ENCODE results near the gene UBE2I.

DNA sequence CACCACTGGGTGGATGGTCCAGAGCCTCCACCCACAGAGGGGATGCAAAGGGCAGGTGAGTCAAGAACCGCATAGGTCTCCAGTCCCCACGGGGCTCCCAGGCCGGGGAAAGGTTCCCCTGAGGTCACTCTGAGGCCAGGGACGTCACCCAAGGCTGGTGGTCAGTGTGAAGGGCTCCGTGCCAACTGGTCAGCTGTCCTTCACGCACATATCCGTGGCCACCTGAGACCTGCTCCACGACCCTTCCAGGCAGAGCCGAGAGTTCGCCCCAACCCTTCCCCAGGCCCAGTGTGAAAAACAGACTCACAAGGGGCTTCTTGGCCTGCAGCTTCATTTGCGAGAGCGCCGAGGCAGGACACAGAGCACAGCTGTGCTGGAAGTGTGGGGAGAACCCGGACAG is 39.5 kb downstream of the UBE2I start:
- TF ChIP-seq, protein P1, sequence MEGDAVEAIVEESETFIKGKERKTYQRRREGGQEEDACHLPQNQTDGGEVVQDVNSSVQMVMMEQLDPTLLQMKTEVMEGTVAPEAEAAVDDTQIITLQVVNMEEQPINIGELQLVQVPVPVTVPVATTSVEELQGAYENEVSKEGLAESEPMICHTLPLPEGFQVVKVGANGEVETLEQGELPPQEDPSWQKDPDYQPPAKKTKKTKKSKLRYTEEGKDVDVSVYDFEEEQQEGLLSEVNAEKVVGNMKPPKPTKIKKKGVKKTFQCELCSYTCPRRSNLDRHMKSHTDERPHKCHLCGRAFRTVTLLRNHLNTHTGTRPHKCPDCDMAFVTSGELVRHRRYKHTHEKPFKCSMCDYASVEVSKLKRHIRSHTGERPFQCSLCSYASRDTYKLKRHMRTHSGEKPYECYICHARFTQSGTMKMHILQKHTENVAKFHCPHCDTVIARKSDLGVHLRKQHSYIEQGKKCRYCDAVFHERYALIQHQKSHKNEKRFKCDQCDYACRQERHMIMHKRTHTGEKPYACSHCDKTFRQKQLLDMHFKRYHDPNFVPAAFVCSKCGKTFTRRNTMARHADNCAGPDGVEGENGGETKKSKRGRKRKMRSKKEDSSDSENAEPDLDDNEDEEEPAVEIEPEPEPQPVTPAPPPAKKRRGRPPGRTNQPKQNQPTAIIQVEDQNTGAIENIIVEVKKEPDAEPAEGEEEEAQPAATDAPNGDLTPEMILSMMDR (IDR thresholded peaks at IDR 0.05): no peak
- TF ChIP-seq, protein P2, sequence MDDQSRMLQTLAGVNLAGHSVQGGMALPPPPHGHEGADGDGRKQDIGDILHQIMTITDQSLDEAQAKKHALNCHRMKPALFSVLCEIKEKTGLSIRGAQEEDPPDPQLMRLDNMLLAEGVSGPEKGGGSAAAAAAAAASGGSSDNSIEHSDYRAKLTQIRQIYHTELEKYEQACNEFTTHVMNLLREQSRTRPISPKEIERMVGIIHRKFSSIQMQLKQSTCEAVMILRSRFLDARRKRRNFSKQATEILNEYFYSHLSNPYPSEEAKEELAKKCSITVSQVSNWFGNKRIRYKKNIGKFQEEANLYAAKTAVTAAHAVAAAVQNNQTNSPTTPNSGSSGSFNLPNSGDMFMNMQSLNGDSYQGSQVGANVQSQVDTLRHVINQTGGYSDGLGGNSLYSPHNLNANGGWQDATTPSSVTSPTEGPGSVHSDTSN (IDR thresholded peaks at IDR 0.05): no peak
- TF ChIP-seq, protein P3, sequence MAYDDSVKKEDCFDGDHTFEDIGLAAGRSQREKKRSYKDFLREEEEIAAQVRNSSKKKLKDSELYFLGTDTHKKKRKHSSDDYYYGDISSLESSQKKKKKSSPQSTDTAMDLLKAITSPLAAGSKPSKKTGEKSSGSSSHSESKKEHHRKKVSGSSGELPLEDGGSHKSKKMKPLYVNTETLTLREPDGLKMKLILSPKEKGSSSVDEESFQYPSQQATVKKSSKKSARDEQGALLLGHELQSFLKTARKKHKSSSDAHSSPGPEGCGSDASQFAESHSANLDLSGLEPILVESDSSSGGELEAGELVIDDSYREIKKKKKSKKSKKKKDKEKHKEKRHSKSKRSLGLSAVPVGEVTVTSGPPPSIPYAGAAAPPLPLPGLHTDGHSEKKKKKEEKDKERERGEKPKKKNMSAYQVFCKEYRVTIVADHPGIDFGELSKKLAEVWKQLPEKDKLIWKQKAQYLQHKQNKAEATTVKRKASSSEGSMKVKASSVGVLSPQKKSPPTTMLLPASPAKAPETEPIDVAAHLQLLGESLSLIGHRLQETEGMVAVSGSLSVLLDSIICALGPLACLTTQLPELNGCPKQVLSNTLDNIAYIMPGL (CRISPR knock-in tag; IDR thresholded peaks at IDR 0.05; ENCODE audit: borderline replicate concordance): no peak
